HepG2 (cell line): ENCODE data around the gene MIEF1. TPM values are rescaled to one million over a fixed set of nuclear protein-coding genes. Genes with fewer than 3 reads are reported as not detected.

ENCODE experiments used
- EED ChIP-seq: sonication (generic); formaldehyde crosslinking; IDR thresholded peaks from 2 replicates; pipeline ENCODE4 v1.5.0; 2020; ENCODE audit warnings: mild to moderate bottlenecking, missing genetic modification reagents
- GPN1 ChIP-seq: sonication (generic); formaldehyde crosslinking; IDR thresholded peaks from 2 replicates; pipeline ENCODE4 v1.5.1; 2020; ENCODE audit warnings: missing genetic modification reagents, borderline replicate concordance
- KLF6 ChIP-seq: IDR thresholded peaks from 2 replicates; pipeline ENCODE4 v1.8.0; 2016; ENCODE audit warnings: missing biosample characterization, missing genetic modification reagents
- MAF1 ChIP-seq: sonication (generic); formaldehyde crosslinking; IDR thresholded peaks from 2 replicates; pipeline ENCODE4 v1.5.0; 2020; ENCODE audit warnings: missing genetic modification reagents, borderline replicate concordance
- MZF1 ChIP-seq: sonication (generic); formaldehyde crosslinking; IDR thresholded peaks from 2 replicates; pipeline ENCODE4 v1.8.1; 2023; ENCODE audit warnings: mild to moderate bottlenecking, missing genetic modification reagents, borderline replicate concordance
- NFIC ChIP-seq: IDR thresholded peaks from 2 replicates; pipeline ENCODE4 v1.6.1; 2012; ENCODE audit warnings: mild to moderate bottlenecking, low read length, inconsistent platforms
- SRSF1 ChIP-seq: fragments of 200-400 bp; formaldehyde crosslinking; optimal IDR thresholded peaks from 2 replicates; pipeline ENCODE3; 2017; ENCODE audit warnings: mild to moderate bottlenecking, low read depth, low read length, moderate library complexity
- TRIM24 ChIP-seq: sonication (generic); formaldehyde crosslinking; IDR thresholded peaks from 2 replicates; pipeline ENCODE4 v1.8.0; 2022; ENCODE audit warnings: mild to moderate bottlenecking, missing genetic modification reagents
- ZBTB8A ChIP-seq: sonication (generic); formaldehyde crosslinking; IDR thresholded peaks from 2 replicates; pipeline ENCODE4 v1.4.0; 2020; ENCODE audit warnings: mild to moderate bottlenecking, low read depth, missing genetic modification reagents, borderline replicate concordance
- ZKSCAN1 ChIP-seq: fragments of 150-350 bp; IDR thresholded peaks from 2 replicates; pipeline ENCODE4 v1.6.1; 2014; ENCODE audit warnings: low read length
- ZMYM4 ChIP-seq: sonication (generic); formaldehyde crosslinking; IDR thresholded peaks from 2 replicates; pipeline ENCODE4 v1.8.1; 2023; ENCODE audit warnings: mild to moderate bottlenecking, missing genetic modification reagents
- ZNF136 ChIP-seq: sonication (generic); formaldehyde crosslinking; IDR thresholded peaks from 2 replicates; pipeline ENCODE4 v1.8.1; 2022; ENCODE audit warnings: low read depth, mild to moderate bottlenecking, moderate library complexity, missing genetic modification reagents
- ZNF143 ChIP-seq: sonication (generic); formaldehyde crosslinking; IDR thresholded peaks from 2 replicates; pipeline ENCODE4 v1.4.0; 2020; ENCODE audit warnings: missing genetic modification reagents
- ZNF883 ChIP-seq: sonication (generic); formaldehyde crosslinking; IDR thresholded peaks from 2 replicates; pipeline ENCODE4 v1.5.1; 2020; ENCODE audit warnings: mild to moderate bottlenecking, missing genetic modification reagents; ENCODE audit errors: not compliant biosample characterization
- polyA plus RNA-seq, 8 experiments: library from polyadenylated mRNA; depleted of rRNA in 3 of 8; stranded (reverse) in 7 of 8; unstranded in 1 of 8; fragments of >200 nt; fragmentation: Illumina TruSeq in 4 of 8; extraction: Trizol in 4 of 8; gene quantifications; 2 replicates each; pipeline versions ENCODE4 v1.2.1 to v1.2.3, GENCODE V29; 2011 to 2016; ENCODE audit warnings: low read depth in 4 of 8, missing spikeins in 1 of 8, mixed read lengths in 1 of 8; ENCODE audit not compliant: insufficient read depth in 1 of 8
- total RNA-seq, 5 experiments: library from RNA; depleted of rRNA; stranded (reverse); fragments of >200 nt; fragmentation: Illumina TruSeq; extraction: Trizol; gene quantifications; 2 replicates each; pipeline ENCODE4 v1.2.3, GENCODE V29; 2016; ENCODE audit warnings: low read depth in 1 of 5
- TF ChIP-seq, protein P1 (sequence below): sonication (generic); formaldehyde crosslinking; IDR thresholded peaks from 2 replicates; pipeline ENCODE4 v1.4.0; 2020; ENCODE audit warnings: mild to moderate bottlenecking, missing genetic modification reagents
- TF ChIP-seq, protein P2 (sequence below): sonication (generic); formaldehyde crosslinking; IDR thresholded peaks from 2 replicates; pipeline ENCODE4 v1.4.0; 2020; ENCODE audit warnings: missing genetic modification reagents
- TF ChIP-seq, protein P3 (sequence below): sonication (generic); formaldehyde crosslinking; IDR thresholded peaks from 2 replicates; pipeline ENCODE4 v1.5.0; 2020; ENCODE audit warnings: missing genetic modification reagents
- TF ChIP-seq, protein P4 (sequence below): IDR thresholded peaks from 2 replicates; pipeline ENCODE4 v1.6.1; 2016; ENCODE audit warnings: low read depth, control low read depth
- TF ChIP-seq, protein P5 (sequence below): sonication (generic); formaldehyde crosslinking; IDR thresholded peaks from 2 replicates; pipeline ENCODE4 v1.5.1; 2020; ENCODE audit warnings: mild to moderate bottlenecking, missing genetic modification reagents, moderate library complexity

MIEF1 gene
- total and polyA plus RNA-seq, 2 of the 13 experiments (the other 11 are each of a cell fraction or from before 2014, with no cell fraction given), result 21.7 to 34.8 TPM

DNA sequence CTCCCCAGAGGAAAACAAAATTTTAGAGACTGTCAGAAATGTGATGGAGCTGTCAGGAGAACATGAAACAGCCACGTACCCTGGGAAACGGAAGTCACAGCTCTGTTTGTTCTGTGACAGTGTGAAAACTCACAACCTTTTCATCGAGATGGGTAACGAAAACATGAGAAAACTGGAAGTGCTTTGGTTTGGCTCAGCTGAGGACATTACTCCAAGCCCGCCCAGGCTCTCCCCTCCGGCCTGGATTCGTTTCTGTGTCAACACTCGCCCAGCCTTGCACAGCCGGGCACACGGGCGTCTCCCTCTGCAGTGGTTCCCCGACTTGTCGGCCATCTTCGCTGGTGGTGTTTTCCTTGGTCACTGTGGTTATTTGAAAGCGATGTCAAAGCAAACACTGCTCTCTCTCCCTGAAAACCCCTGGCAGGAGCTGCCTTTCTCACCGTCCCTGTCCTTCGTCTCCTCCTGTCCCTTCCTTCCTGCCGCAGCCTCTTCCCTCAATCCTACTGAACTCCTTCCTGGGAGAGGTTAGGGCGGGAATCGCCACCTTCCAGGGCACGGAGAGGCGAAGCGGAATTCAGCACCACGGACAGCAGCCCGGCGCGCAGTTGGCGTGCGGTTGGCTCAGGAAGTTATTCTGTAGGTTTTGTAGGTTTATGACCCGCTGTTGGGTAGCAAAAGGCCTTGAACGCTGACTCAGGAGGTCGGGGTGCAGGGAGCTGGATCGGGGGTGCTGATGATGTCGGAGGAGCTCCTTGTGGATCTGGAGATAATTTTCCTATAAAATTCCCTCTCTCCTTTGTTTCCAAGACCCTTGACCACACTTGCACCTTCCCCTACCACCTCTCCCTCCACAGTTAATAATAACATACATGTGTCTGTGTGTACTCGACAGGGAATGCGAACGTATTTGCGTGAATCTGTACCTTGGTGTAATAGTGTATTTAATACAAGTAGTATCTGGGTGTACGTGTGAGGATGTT lies 43.6 kb downstream of the MIEF1 start (continued):
- TF ChIP-seq, protein P1, sequence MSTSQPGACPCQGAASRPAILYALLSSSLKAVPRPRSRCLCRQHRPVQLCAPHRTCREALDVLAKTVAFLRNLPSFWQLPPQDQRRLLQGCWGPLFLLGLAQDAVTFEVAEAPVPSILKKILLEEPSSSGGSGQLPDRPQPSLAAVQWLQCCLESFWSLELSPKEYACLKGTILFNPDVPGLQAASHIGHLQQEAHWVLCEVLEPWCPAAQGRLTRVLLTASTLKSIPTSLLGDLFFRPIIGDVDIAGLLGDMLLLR (CRISPR knock-in tag), result no peak
- no peak for TF ChIP-seq ZNF143 (CRISPR knock-in tag)
- no peak for TF ChIP-seq NFIC
- TF ChIP-seq MAF1 (CRISPR knock-in tag), result peak; percentile 92; the same call in 1 of the 2 replicates
- peak; percentile 98 for TF ChIP-seq KLF6
- no peak for TF ChIP-seq TRIM24 (CRISPR knock-in tag)
- peak; percentile 53 for TF ChIP-seq ZNF883 (CRISPR knock-in tag)
- TF ChIP-seq ZMYM4 (CRISPR knock-in tag), result peak; percentile 49; the same call in 1 of the 2 replicates
- no peak for TF ChIP-seq MZF1
- peak; percentile 73; the same call in 1 of the 2 replicates for TF ChIP-seq EED
- no peak for TF ChIP-seq ZBTB8A
- TF ChIP-seq, protein P2, sequence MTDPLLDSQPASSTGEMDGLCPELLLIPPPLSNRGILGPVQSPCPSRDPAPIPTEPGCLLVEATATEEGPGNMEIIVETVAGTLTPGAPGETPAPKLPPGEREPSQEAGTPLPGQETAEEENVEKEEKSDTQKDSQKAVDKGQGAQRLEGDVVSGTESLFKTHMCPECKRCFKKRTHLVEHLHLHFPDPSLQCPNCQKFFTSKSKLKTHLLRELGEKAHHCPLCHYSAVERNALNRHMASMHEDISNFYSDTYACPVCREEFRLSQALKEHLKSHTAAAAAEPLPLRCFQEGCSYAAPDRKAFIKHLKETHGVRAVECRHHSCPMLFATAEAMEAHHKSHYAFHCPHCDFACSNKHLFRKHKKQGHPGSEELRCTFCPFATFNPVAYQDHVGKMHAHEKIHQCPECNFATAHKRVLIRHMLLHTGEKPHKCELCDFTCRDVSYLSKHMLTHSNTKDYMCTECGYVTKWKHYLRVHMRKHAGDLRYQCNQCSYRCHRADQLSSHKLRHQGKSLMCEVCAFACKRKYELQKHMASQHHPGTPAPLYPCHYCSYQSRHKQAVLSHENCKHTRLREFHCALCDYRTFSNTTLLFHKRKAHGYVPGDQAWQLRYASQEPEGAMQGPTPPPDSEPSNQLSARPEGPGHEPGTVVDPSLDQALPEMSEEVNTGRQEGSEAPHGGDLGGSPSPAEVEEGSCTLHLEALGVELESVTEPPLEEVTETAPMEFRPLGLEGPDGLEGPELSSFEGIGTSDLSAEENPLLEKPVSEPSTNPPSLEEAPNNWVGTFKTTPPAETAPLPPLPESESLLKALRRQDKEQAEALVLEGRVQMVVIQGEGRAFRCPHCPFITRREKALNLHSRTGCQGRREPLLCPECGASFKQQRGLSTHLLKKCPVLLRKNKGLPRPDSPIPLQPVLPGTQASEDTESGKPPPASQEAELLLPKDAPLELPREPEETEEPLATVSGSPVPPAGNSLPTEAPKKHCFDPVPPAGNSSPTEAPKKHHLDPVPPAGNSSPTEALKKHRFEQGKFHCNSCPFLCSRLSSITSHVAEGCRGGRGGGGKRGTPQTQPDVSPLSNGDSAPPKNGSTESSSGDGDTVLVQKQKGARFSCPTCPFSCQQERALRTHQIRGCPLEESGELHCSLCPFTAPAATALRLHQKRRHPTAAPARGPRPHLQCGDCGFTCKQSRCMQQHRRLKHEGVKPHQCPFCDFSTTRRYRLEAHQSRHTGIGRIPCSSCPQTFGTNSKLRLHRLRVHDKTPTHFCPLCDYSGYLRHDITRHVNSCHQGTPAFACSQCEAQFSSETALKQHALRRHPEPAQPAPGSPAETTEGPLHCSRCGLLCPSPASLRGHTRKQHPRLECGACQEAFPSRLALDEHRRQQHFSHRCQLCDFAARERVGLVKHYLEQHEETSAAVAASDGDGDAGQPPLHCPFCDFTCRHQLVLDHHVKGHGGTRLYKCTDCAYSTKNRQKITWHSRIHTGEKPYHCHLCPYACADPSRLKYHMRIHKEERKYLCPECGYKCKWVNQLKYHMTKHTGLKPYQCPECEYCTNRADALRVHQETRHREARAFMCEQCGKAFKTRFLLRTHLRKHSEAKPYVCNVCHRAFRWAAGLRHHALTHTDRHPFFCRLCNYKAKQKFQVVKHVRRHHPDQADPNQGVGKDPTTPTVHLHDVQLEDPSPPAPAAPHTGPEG (CRISPR knock-in tag), result peak; percentile 84
- TF ChIP-seq GPN1 (CRISPR knock-in tag), result peak; percentile 96; the same call in 1 of the 2 replicates
- no peak for TF ChIP-seq SRSF1
- TF ChIP-seq, protein P3, sequence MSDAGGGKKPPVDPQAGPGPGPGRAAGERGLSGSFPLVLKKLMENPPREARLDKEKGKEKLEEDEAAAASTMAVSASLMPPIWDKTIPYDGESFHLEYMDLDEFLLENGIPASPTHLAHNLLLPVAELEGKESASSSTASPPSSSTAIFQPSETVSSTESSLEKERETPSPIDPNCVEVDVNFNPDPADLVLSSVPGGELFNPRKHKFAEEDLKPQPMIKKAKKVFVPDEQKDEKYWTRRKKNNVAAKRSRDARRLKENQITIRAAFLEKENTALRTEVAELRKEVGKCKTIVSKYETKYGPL (CRISPR knock-in tag), result peak; percentile 90; the same call in 1 of the 2 replicates
- TF ChIP-seq ZKSCAN1, result no peak
- TF ChIP-seq ZNF136, result peak; percentile 54; the same call in 1 of the 2 replicates
- TF ChIP-seq, protein P4, sequence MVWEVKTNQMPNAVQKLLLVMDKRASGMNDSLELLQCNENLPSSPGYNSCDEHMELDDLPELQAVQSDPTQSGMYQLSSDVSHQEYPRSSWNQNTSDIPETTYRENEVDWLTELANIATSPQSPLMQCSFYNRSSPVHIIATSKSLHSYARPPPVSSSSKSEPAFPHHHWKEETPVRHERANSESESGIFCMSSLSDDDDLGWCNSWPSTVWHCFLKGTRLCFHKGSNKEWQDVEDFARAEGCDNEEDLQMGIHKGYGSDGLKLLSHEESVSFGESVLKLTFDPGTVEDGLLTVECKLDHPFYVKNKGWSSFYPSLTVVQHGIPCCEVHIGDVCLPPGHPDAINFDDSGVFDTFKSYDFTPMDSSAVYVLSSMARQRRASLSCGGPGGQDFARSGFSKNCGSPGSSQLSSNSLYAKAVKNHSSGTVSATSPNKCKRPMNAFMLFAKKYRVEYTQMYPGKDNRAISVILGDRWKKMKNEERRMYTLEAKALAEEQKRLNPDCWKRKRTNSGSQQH (CRISPR knock-in tag), result peak; percentile 80; the same call in 1 of the 2 replicates
- TF ChIP-seq, protein P5, sequence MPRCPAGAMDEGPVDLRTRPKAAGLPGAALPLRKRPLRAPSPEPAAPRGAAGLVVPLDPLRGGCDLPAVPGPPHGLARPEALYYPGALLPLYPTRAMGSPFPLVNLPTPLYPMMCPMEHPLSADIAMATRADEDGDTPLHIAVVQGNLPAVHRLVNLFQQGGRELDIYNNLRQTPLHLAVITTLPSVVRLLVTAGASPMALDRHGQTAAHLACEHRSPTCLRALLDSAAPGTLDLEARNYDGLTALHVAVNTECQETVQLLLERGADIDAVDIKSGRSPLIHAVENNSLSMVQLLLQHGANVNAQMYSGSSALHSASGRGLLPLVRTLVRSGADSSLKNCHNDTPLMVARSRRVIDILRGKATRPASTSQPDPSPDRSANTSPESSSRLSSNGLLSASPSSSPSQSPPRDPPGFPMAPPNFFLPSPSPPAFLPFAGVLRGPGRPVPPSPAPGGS (CRISPR knock-in tag), result no peak
